IMR-90 (cell line): Measurements from ENCODE around the gene DPP6. TPM values are rescaled to one million over a fixed set of nuclear protein-coding genes. Genes with fewer than 3 reads are reported as not detected.

Experiments used
- ATAC-seq: fragments of 200-7000 bp; cut with Tn5 transposase; 2 replicates; pipeline ENCODE4 v1.9.1; 2020; ENCODE audit warnings: low read depth, mild to moderate bottlenecking, moderate library complexity
- BruUV-seq: library from RNA; stranded (reverse); fragments of 400-500 nt; replicated peaks from 2 replicates; lab custom pipeline; 2021; lab: Mats Ljungman, UMichigan
- CTCF ChIA-PET: fragments of 300-600 bp; formaldehyde crosslinking; extraction: SDS; loops from one replicate; lab custom pipeline; 2021; ENCODE audit warnings: antibody characterized with exemption; lab: Yijun Ruan, JAX
- POLR2A ChIA-PET: fragments of 300-600 bp; sonication (Branson Sonifier 250); formaldehyde crosslinking; loops from one replicate; lab custom pipeline; 2022; ENCODE audit warnings: antibody characterized with exemption; ENCODE audit not compliant: unreplicated experiment; lab: Charles Lee
- DNase-seq: peaks from one replicate; pipeline ENCODE4 v3.0.0; 2013
- H2AFZ ChIP-seq: replicated peaks from 2 replicates; pipeline ENCODE3; 2013; ENCODE audit warnings: low read length, mild to moderate bottlenecking; ENCODE audit not compliant: poor library complexity
- H2AK5ac ChIP-seq: 2 replicates; pipeline ENCODE4 v1.6.1; 2013; ENCODE audit warnings: low read depth, low read length, inconsistent platforms
- H2AK9ac ChIP-seq: replicated peaks from 2 replicates; pipeline ENCODE3; 2013; ENCODE audit warnings: mild to moderate bottlenecking, low read depth, low read length, moderate library complexity; ENCODE audit not compliant: poor library complexity
- H2BK120ac ChIP-seq: 2 replicates; pipeline ENCODE4 v1.6.1; 2013; ENCODE audit warnings: low read depth, low read length, inconsistent platforms
- H2BK15ac ChIP-seq: 3 replicates; pipeline ENCODE4 v1.6.1; 2013; ENCODE audit warnings: low read depth, low read length, inconsistent platforms
- H2BK20ac ChIP-seq: 2 replicates; pipeline ENCODE4 v1.6.1; 2013; ENCODE audit warnings: low read depth, mild to moderate bottlenecking, inconsistent platforms, low read length, moderate library complexity
- H2BK5ac ChIP-seq: 2 replicates; pipeline ENCODE4 v1.6.1; 2013; ENCODE audit warnings: mild to moderate bottlenecking, low read depth, low read length, inconsistent platforms; ENCODE audit not compliant: poor library complexity, severe bottlenecking
- H3K14ac ChIP-seq: replicated peaks from 2 replicates; pipeline ENCODE4 v1.6.1; 2013; ENCODE audit warnings: low read depth, low read length, inconsistent platforms
- H3K18ac ChIP-seq: 2 replicates; pipeline ENCODE4 v1.6.1; 2013; ENCODE audit warnings: low read depth, low read length, control low read depth
- H3K23ac ChIP-seq: 2 replicates; pipeline ENCODE4 v1.6.1; 2013; ENCODE audit warnings: low read depth, low read length, inconsistent platforms
- H3K27ac ChIP-seq: 2 replicates; pipeline ENCODE4 v1.5.1; 2013; ENCODE audit warnings: mild to moderate bottlenecking, control low read depth, low read length; ENCODE audit not compliant: insufficient read depth
- H3K27me3 ChIP-seq: 2 replicates; pipeline ENCODE4 v1.6.1; 2013; ENCODE audit warnings: low read length; ENCODE audit not compliant: control insufficient read depth, insufficient read depth
- H3K36me3 ChIP-seq: 2 replicates; pipeline ENCODE4 v1.6.1; 2013; ENCODE audit warnings: low read length, mixed read lengths; ENCODE audit not compliant: control insufficient read depth, insufficient read depth
- H3K4ac ChIP-seq: 2 replicates; pipeline ENCODE4 v1.6.1; 2013; ENCODE audit warnings: low read depth, low read length, inconsistent platforms
- H3K4me1 ChIP-seq: 2 replicates; pipeline ENCODE4 v1.6.1; 2013; ENCODE audit warnings: low read length, mixed read lengths; ENCODE audit not compliant: control insufficient read depth, insufficient read depth
- H3K4me2 ChIP-seq: 2 replicates; pipeline ENCODE4 v1.6.1; 2013; ENCODE audit warnings: low read depth, mild to moderate bottlenecking, control low read depth, low read length, moderate library complexity
- H3K4me3 ChIP-seq: 2 replicates; pipeline ENCODE4 v1.5.1; 2013; ENCODE audit warnings: low read depth, mild to moderate bottlenecking, control low read depth, low read length, moderate library complexity; ENCODE audit not compliant: insufficient read depth
- H3K56ac ChIP-seq: 2 replicates; pipeline ENCODE4 v1.6.1; 2013; ENCODE audit warnings: low read length, inconsistent platforms; ENCODE audit not compliant: insufficient read depth; ENCODE audit errors: extremely low read depth
- H3K79me1 ChIP-seq, 2 experiments: 2 replicates each; pipeline ENCODE4 v1.6.1; 2013; ENCODE audit warnings: low read length in 2 of 2, inconsistent platforms in 1 of 2, low read depth in 1 of 2
- H3K9ac ChIP-seq: 2 replicates; pipeline ENCODE4 v1.6.1; 2013; ENCODE audit warnings: low read depth, low read length, control low read depth
- H3K9me1 ChIP-seq: 2 replicates; pipeline ENCODE4 v1.6.1; 2013; ENCODE audit warnings: low read length, inconsistent platforms; ENCODE audit not compliant: insufficient read depth
- H3K9me3 ChIP-seq: 2 replicates; pipeline ENCODE4 v1.6.1; 2013; ENCODE audit warnings: low read length; ENCODE audit not compliant: control insufficient read depth, insufficient read depth
- H4K20me1 ChIP-seq: 2 replicates; pipeline ENCODE4 v1.6.1; 2013; ENCODE audit warnings: low read length, inconsistent platforms; ENCODE audit not compliant: insufficient read depth
- H4K5ac ChIP-seq: 2 replicates; pipeline ENCODE4 v1.6.1; 2013; ENCODE audit warnings: mild to moderate bottlenecking, low read depth, low read length, control low read depth
- H4K8ac ChIP-seq, 2 experiments: 2 replicates each; pipeline ENCODE4 v1.6.1; 2013; ENCODE audit warnings: low read depth in 2 of 2, low read length in 2 of 2, control low read depth in 1 of 2, inconsistent platforms in 1 of 2
- H4K91ac ChIP-seq: 2 replicates; pipeline ENCODE4 v1.6.1; 2013; ENCODE audit warnings: low read depth, low read length, inconsistent platforms; ENCODE audit not compliant: insufficient read depth
- BHLHE40 ChIP-seq: fragments of 150-350 bp; IDR thresholded peaks from 2 replicates; pipeline ENCODE4 v1.6.1; 2016; ENCODE audit warnings: mild to moderate bottlenecking, low read depth, low read length
- CEBPB ChIP-seq: IDR thresholded peaks from 2 replicates; pipeline ENCODE4 v1.6.1; 2012; ENCODE audit warnings: low read depth, low read length, improper control_type of control experiment
- CTCF ChIP-seq: conservative IDR thresholded peaks from 2 replicates; pipeline ENCODE4 v1.5.1; 2012; ENCODE audit warnings: mild to moderate bottlenecking, low read depth, low read length, improper control_type of control experiment
- FOS ChIP-seq: fragments of 150-350 bp; IDR thresholded peaks from 2 replicates; pipeline ENCODE4 v1.6.1; 2016; ENCODE audit warnings: low read depth, low read length
- MAFK ChIP-seq: IDR thresholded peaks from 2 replicates; pipeline ENCODE4 v1.6.1; 2012; ENCODE audit warnings: low read depth, low read length, improper control_type of control experiment
- MAZ ChIP-seq: IDR thresholded peaks from 2 replicates; pipeline ENCODE4 v1.6.1; 2012; ENCODE audit warnings: low read depth, mild to moderate bottlenecking, low read length, improper control_type of control experiment, moderate library complexity, borderline replicate concordance
- POLR2A ChIP-seq: IDR thresholded peaks from 2 replicates; pipeline ENCODE4 v1.6.1; 2012; ENCODE audit warnings: mild to moderate bottlenecking, low read depth, low read length
- RAD21 ChIP-seq: IDR thresholded peaks from 2 replicates; pipeline ENCODE4 v1.6.1; 2012; ENCODE audit warnings: low read length, improper control_type of control experiment
- RCOR1 ChIP-seq: IDR thresholded peaks from 2 replicates; pipeline ENCODE4 v1.6.1; 2012; ENCODE audit warnings: mild to moderate bottlenecking, low read length, improper control_type of control experiment; ENCODE audit not compliant: insufficient replicate concordance
- RFX5 ChIP-seq: IDR thresholded peaks from 2 replicates; pipeline ENCODE4 v1.8.0; 2012; ENCODE audit warnings: low read depth, mild to moderate bottlenecking, low read length, moderate library complexity
- SMC3 ChIP-seq: fragments of 150-350 bp; IDR thresholded peaks from 2 replicates; pipeline ENCODE4 v1.6.1; 2016; ENCODE audit warnings: low read depth, mild to moderate bottlenecking, antibody characterized with exemption, low read length, moderate library complexity
- USF2 ChIP-seq: fragments of 150-350 bp; IDR thresholded peaks from 2 replicates; pipeline ENCODE4 v1.6.1; 2017; ENCODE audit warnings: mild to moderate bottlenecking, antibody characterized with exemption, low read length, low read depth
- WGBS, 2 experiments: methylation state at CpG; one replicate each; pipeline versions ENCODE4 v1.1.5 to v1.1.7; 2013; ENCODE audit warnings: missing lambda C conversion rate in 2 of 2; ENCODE audit not compliant: insufficient read length in 1 of 2; ENCODE audit errors: extremely low coverage in 2 of 2; 5-methylcytosine and 5-hydroxymethylcytosine counted together
- dilution Hi-C: fragments of 300-500 bp; cut with HindIII; formaldehyde crosslinking; loops from one replicate; pipeline ENCODE4 v1.14.3; 2018; ENCODE audit warnings: low sequenced_read_pairs; ENCODE audit not compliant: unreplicated experiment
- in situ Hi-C: fragments of 300-500 bp; cut with MboI; formaldehyde crosslinking; loops from 3 replicates; pipeline ENCODE4 v1.14.3; 2019; ENCODE audit warnings: low sequenced_read_pairs, inconsistent platforms, mixed read lengths
- intact Hi-C: fragments of 100-400 bp; cut with micrococcal nuclease; formaldehyde crosslinking; loops from 2 replicates; pipeline ENCODE4 v1.10.0; 2022
- polyA plus RNA-seq, 3 experiments: library from polyadenylated mRNA; depleted of rRNA; stranded (reverse); fragments of >200 nt; gene quantifications; 2 replicates each; pipeline ENCODE4 v1.2.3, GENCODE V29; 2012; ENCODE audit warnings: low replicate concordance in 1 of 3
- total RNA-seq: library from RNA; depleted of rRNA; stranded (reverse); fragments of >200 nt; gene quantifications from 2 replicates; pipeline ENCODE4 v1.2.3, GENCODE V29; 2012

DPP6 gene
- total and polyA plus RNA-seq, 2 of the 4 experiments (the other 2 are of a cell fraction) = not detected

- TF ChIP-seq BHLHE40 (no peak), RFX5 (no peak), RAD21 (no peak), CEBPB (no peak), MAFK (no peak), RCOR1 (no peak), USF2 (no peak), SMC3 (no peak), MAZ (no peak), CTCF (no peak), FOS (no peak), POLR2A (no peak)
- Histone ChIP-seq H3K56ac (no peak overlapping the region), H3K27ac (no peak overlapping the region), H3K4me3 (no peak overlapping the region), H3K36me3 (no peaks in the 10 kb centered on the region), H3K27me3 (no peaks in the 10 kb centered on the region), H3K9me3 (peaks cover 23% of the 10 kb centered on the region), H3K18ac (no peak overlapping the region), H4K5ac (no peak overlapping the region), H4K91ac (no peak overlapping the region), H3K79me1 (no peaks in the 10 kb centered on the region), H2BK20ac (no peak overlapping the region), H3K9me1 (no peaks in the 10 kb centered on the region), H3K4me1 (no peaks in the 10 kb centered on the region), H2BK120ac (no peak overlapping the region), H4K20me1 (no peaks in the 10 kb centered on the region), H2AK9ac (no peak overlapping the region), H4K8ac (no peak overlapping the region), H2AK5ac (no peak overlapping the region), H2BK15ac (no peak overlapping the region), H3K23ac (no peak overlapping the region), H3K9ac (no peak overlapping the region), H3K14ac (no peak overlapping the region), H2AFZ (no peak overlapping the region), H3K4ac (no peak overlapping the region), H2BK5ac (no peak overlapping the region), H3K4me2 (no peak overlapping the region)
- CTCF ChIA-PET = no interaction called here
- 20% methylated on average over 1 of the region's 2 CpGs; no CpG with 5 or more reads in 1 of the 2 experiments for WGBS, 2 experiments
- in situ Hi-C loops = no loop called here
- ATAC-seq = no peak
- POLR2A ChIA-PET = no interaction called here
- intact Hi-C loops = no loop called here
- dilution Hi-C loops = no loop called here
- no peak for DNase-seq
- no TSS peak for BruUV-seq
Observed at GRCh38 chr7:154442939-154443338, 390.7 kb downstream of the DPP6 start.
